Measurements from ENCODE around the gene TDRD1. TPM values are rescaled to one million over a fixed set of nuclear protein-coding genes. Genes with fewer than 3 reads are reported as not detected.

The TDRD1 gene
- total RNA-seq, 2 experiments from 2014 or later, result 0.47 to 0.79 TPM

DNA sequence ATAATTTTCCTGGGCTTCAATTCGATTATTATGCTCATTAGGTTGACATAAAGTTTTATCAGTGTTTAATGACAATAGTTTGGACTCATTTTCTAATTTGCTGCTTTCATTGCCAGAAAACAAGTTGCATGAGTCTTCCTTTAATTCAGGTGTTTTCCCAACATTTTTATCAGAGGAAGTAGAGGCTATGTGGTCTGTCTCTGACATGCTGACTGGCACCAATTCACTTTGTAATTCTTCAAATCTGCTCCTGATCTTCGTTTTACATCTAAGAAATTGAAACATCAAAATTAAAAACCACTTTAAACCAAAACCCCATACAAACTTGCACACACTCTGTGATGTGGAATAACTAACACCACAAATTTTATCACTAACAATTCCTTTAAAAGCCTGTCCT, 16.1 kb upstream of the TDRD1 start:
- Mint-ChIP-seq H3K4me1 (ENCODE audit: low read depth) (peaks cover 37% of the 10 kb centered on the region), H3K4me3 (no peak overlapping the region), H3K27me3 (ENCODE audit: low read depth) (no peaks in the 10 kb centered on the region), H3K36me3 (ENCODE audit: low read depth) (peaks cover 24% of the 10 kb centered on the region), H3K27ac (peak overlapping the region; percentile 37), H3K9me3 (no peaks in the 10 kb centered on the region)
- intact Hi-C loops (cut with micrococcal nuclease), result no loop called here
- CTCF ChIA-PET, result interaction anchor here (0.6 kb wide), 1 partner anchor 301 kb away, joined by 3 read pairs; no protein-coding TSS in a partner anchor
- no peak for DNase-seq

DNA sequence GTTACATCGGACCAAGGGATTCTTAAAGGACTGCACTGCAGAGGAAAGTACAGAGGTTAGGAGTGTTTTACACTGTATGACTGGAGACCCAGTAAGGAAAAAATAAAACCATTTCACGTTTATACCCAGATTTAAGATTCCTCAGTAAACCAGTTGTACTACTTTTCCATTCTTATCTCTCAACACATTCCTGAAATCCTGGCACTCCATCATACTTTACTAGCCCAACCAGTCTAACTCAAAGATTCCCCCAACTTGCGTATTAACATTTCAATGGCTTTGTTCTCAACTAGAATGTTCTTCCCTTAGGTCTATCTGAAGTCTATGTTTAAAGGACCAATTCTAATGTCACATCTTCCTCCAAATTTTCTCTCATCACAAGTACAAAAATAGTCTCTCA, 13.1 kb upstream of the TDRD1 start:
- intact Hi-C loops (cut with micrococcal nuclease), result no loop called here
- peaks cover 47% of the 10 kb centered on the region for H3K4me1 Mint-ChIP-seq (ENCODE audit: low read depth)
- CTCF ChIA-PET, result no interaction called here
- peaks cover 33% of the 10 kb centered on the region for H3K36me3 Mint-ChIP-seq (ENCODE audit: low read depth)
- DNase-seq, result no peak
- H3K9me3 Mint-ChIP-seq, result peaks cover 5% of the 10 kb centered on the region
- H3K27ac Mint-ChIP-seq, result no peak overlapping the region
- H3K4me3 Mint-ChIP-seq, result no peak overlapping the region
- no peaks in the 10 kb centered on the region for H3K27me3 Mint-ChIP-seq (ENCODE audit: low read depth)

DNA sequence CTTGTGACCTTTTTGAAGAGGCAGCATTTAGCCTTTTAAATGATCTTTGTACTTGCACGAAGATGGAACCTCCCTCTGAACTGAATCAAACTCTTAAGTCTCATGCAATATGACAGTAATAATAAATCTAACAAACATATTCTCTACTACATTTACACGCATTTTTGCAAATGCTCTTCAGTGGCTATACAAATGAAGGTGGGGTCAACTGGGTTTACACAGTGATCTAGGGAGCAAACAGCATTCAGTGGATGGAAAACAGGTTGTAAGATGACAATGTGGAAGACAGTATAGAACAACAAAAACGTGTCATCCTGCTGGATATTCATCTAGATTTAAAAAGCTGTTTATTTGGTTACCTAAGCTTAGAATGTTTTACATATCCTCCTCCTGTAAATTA, 12.7 kb upstream of the TDRD1 start:
- peaks cover 5% of the 10 kb centered on the region for H3K9me3 Mint-ChIP-seq

DNA sequence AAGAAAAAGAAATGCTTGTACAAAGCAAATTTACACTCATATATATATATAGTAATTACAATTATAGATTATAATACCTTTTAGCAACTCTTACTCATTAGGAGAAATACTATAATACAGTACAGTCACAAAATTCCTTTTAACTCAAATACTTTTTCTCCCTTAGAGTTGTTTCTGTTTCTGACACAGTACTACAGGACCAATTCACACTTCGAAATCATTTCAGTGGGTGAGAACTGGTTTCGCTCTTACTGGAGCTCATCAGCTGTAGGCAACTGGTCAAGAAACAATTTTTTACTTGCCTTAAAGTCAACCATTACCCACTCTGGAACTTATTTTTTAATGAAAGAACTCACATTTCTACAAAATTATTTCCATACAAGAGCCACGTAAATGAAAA, 11.2 kb upstream of the TDRD1 start:
- intact Hi-C loops (cut with micrococcal nuclease), result no loop called here
- Mint-ChIP-seq H3K9me3 (peaks cover 5% of the 10 kb centered on the region), H3K4me3 (no peak overlapping the region), H3K27ac (no peak overlapping the region), H3K4me1 (ENCODE audit: low read depth) (peaks cover 49% of the 10 kb centered on the region), H3K27me3 (ENCODE audit: low read depth) (no peaks in the 10 kb centered on the region), H3K36me3 (ENCODE audit: low read depth) (peaks cover 25% of the 10 kb centered on the region)
- CTCF ChIA-PET, result no interaction called here
- peak; percentile 11 for DNase-seq

More for the DNA sequence above, 12.7 kb upstream of the TDRD1 start:
- H3K27ac Mint-ChIP-seq, result no peak overlapping the region
- intact Hi-C loops (cut with micrococcal nuclease), result no loop called here
- peaks cover 49% of the 10 kb centered on the region for H3K4me1 Mint-ChIP-seq (ENCODE audit: low read depth)
- H3K4me3 Mint-ChIP-seq, result no peak overlapping the region
- CTCF ChIA-PET, result no interaction called here
- DNase-seq, result no peak
- H3K36me3 Mint-ChIP-seq (ENCODE audit: low read depth), result peaks cover 33% of the 10 kb centered on the region
- no peaks in the 10 kb centered on the region for H3K27me3 Mint-ChIP-seq (ENCODE audit: low read depth)

DNA sequence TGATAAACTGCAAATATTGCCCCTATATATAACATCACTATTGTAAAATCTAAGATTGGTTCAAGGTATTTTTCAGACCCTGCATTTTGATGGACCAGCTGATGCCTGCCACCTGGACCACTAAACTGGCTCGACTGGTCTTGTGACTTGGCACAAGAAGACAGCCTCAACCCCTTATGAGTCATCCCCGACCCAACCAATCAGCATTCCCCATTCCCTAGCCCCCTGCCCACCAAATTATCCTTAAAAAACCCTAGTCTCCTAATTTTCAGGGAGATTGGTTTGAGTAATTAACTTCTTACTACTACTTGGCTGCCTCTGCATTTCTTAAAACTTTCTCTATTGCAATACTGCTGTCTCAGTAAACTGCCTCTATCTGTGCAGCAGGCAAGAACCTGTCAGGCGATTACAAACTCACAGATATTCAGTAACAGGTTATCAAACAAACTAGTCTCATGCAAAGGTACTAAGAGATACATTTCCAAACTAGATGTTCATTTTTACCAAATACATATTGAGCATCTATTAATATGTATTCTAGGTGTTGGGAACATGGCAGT, 10.6 kb upstream of the TDRD1 start:
- H3K27me3 Mint-ChIP-seq (ENCODE audit: low read depth), result no peaks in the 10 kb centered on the region
- DNase-seq, result no peak
- CTCF ChIA-PET, result interaction anchor here (0.7 kb wide), 1 partner anchor 84 kb away, joined by 3 read pairs; no protein-coding TSS in a partner anchor
- H3K4me3 Mint-ChIP-seq, result no peak overlapping the region
- intact Hi-C loops (cut with micrococcal nuclease), result no loop called here
- H3K9me3 Mint-ChIP-seq, result peaks cover 5% of the 10 kb centered on the region
- H3K27ac Mint-ChIP-seq, result no peak overlapping the region
- peaks cover 43% of the 10 kb centered on the region for H3K4me1 Mint-ChIP-seq (ENCODE audit: low read depth)
- H3K36me3 Mint-ChIP-seq (ENCODE audit: low read depth), result peaks cover 19% of the 10 kb centered on the region

DNA sequence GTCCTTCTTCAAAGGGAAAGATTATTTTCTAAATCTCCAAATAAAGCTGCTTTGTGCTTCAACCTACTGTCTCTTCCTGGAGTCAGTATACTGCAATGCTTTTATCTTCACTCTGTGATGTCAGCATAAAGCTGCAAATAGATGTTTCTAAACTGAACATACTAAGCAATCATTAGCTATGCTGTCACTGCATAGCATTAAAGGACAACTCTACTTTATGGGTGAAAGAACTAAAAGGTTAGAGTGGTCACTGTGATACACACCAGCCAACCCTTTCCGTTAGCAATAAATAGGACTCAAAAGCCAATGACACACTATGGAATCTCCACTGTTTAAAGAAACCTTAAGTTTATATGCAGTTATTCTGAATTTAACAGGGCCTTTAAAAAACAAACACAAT, 6.9 kb upstream of the TDRD1 start:
- no peak for DNase-seq
- CTCF ChIA-PET, result interaction anchor here (0.8 to 1.7 kb wide), 2 partner anchors 132 to 286 kb away, joined by 3 to 4 read pairs; no protein-coding TSS in a partner anchor
- peak overlapping the region; percentile 98 for H3K4me3 Mint-ChIP-seq
- intact Hi-C loops (cut with micrococcal nuclease), result loop anchor here (2.0 to 5.0 kb wide), 2 partner anchors 211 to 325 kb away; no protein-coding TSS in a partner anchor
- H3K27ac Mint-ChIP-seq, result no peak overlapping the region
- no peaks in the 10 kb centered on the region for H3K27me3 Mint-ChIP-seq (ENCODE audit: low read depth)
- peaks cover 11% of the 10 kb centered on the region for H3K36me3 Mint-ChIP-seq (ENCODE audit: low read depth)
- H3K9me3 Mint-ChIP-seq, result peaks cover 5% of the 10 kb centered on the region
- peaks cover 37% of the 10 kb centered on the region for H3K4me1 Mint-ChIP-seq (ENCODE audit: low read depth)

DNA sequence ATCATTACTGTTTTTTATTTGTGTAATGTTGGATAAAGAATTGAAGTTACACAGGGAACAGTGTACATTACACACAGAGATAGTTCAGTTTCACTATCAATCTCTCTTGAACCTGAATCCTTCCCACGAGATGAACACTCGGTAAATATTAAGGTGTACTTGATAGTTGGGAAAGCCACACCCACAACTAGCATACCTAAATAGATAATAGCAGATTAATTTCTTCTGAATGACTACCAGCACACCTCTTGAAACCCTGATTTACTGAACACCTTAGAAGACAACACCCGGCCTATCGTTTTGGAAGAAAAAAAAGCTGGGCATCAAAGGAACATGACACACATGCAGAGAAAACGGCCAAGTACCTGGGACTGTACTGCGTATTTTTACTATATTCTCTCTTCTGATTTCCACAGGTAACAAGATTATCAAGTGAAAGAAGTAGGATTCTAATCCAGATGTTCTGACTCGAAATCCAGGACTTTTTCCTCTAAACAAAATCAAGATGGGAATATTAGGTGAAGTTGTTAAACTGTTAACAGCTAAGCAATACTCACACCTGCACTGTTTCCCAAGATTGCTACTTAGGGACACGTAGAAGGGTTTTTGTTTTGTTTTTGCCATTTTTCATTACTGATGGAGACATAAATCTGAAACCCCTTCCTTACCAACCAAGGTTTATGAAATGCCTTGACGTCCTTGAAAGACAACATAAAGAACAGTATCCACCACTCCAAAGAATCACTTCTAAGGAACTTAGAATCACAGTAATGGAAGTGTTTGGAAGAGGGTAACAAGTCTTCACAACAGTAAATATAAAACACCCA, 6.2 kb upstream of the TDRD1 start:
- DNase-seq, result peak; percentile 5
- Mint-ChIP-seq H3K36me3 (ENCODE audit: low read depth) (peaks cover 9% of the 10 kb centered on the region), H3K27me3 (ENCODE audit: low read depth) (no peaks in the 10 kb centered on the region), H3K9me3 (peaks cover 5% of the 10 kb centered on the region), H3K4me3 (peak overlapping the region; percentile 98), H3K4me1 (ENCODE audit: low read depth) (peaks cover 34% of the 10 kb centered on the region), H3K27ac (peak overlapping the region; percentile 93)
- intact Hi-C loops (cut with micrococcal nuclease), result loop anchor here (2.0 to 5.0 kb wide), 2 partner anchors 212 to 324 kb away; no protein-coding TSS in a partner anchor
- CTCF ChIA-PET, result interaction anchor here (1.7 kb wide), 1 partner anchor 131 kb away, joined by 4 read pairs; no protein-coding TSS in a partner anchor

DNA sequence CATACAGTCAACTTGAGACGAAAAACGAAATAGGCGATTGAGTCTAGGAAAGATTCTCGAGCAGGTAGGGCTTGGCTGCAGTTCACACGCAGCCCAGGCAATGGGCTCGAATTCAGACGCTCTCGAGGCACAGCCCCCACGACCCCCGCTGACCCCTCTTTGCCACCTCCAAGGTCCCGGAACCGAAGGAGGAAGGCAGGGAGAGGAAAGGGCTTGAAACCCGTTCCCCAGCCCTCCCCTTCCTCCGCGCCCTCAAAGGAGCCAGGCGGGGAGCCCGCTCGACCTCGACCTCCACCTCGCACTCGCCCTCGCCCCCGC, 5.6 kb upstream of the TDRD1 start:
- no peak for DNase-seq
- H3K27ac Mint-ChIP-seq, result peak overlapping the region; percentile 93
- no peaks in the 10 kb centered on the region for H3K27me3 Mint-ChIP-seq (ENCODE audit: low read depth)
- CTCF ChIA-PET, result no interaction called here
- H3K9me3 Mint-ChIP-seq, result peaks cover 2% of the 10 kb centered on the region
- intact Hi-C loops (cut with micrococcal nuclease), result loop anchor here (2.0 to 5.0 kb wide), 2 partner anchors 213 to 324 kb away; no protein-coding TSS in a partner anchor
- peak overlapping the region; percentile 98 for H3K4me3 Mint-ChIP-seq
- peaks cover 30% of the 10 kb centered on the region for H3K4me1 Mint-ChIP-seq (ENCODE audit: low read depth)
- H3K36me3 Mint-ChIP-seq (ENCODE audit: low read depth), result peaks cover 6% of the 10 kb centered on the region

DNA sequence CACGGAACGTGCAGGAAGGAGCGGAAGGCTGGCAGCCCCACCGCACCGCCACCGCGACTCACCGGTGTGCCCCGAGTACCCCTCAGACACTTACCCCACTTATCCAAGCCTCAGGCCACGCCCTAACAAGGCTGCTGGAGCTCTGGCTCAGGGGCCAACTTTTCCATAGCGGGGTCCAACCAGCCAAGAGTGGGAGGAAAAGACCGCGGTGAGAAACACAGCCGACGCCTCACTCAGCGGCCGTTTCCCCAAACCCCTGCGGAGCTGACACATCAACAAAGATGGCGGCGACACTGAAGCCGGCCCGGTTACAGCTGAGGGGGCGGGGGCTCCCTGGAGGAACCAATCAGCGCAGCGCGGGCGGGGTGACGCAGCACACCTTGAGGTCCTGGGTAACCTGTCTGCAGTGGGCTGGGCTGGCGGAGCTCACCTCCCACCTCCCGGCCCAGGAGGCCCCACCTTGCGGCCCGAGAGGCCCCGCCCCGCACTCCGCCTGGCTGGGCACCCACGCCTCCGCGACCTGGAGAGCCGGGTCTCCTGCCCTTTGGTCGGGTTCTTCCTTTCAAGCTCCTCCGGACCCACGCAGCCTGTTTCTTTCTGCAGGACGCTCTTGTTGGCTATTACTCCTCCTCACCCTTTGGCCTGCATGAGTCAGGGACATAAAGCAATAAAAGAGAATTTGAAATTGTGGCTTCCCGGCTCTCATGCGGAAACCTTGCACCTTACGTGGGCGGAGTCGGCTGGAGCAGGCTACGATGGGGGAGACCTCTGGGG, 5.0 kb upstream of the TDRD1 start, which contains the start of gene CCDC186:
TSS of gene CCDC186 (minus strand) at position 283 of the 774 bp plus-strand sequence. CDS start 10,935 bp downstream, outside the sequence.
- H3K27ac Mint-ChIP-seq, result peak within 1 kb of the TSS; percentile 93
- no peaks in the 10 kb centered on the region for H3K9me3 Mint-ChIP-seq
- peaks cover 2% of the 10 kb centered on the region for H3K36me3 Mint-ChIP-seq (ENCODE audit: low read depth)
- peak within 1 kb of the TSS; percentile 98 for H3K4me3 Mint-ChIP-seq
- no peaks in the 10 kb centered on the region for H3K27me3 Mint-ChIP-seq (ENCODE audit: low read depth)
- peak; percentile 99 for DNase-seq
- H3K4me1 Mint-ChIP-seq (ENCODE audit: low read depth), result peaks cover 27% of the 10 kb centered on the region
- CTCF ChIA-PET, result no interaction called here
- intact Hi-C loops (cut with micrococcal nuclease), result loop anchor here (1.0 to 5.0 kb wide), 10 partner anchors 65 to 764 kb away; partner anchors contain the start of genes DCLRE1A, FHIP2A, NHLRC2 and TRUB1

DNA sequence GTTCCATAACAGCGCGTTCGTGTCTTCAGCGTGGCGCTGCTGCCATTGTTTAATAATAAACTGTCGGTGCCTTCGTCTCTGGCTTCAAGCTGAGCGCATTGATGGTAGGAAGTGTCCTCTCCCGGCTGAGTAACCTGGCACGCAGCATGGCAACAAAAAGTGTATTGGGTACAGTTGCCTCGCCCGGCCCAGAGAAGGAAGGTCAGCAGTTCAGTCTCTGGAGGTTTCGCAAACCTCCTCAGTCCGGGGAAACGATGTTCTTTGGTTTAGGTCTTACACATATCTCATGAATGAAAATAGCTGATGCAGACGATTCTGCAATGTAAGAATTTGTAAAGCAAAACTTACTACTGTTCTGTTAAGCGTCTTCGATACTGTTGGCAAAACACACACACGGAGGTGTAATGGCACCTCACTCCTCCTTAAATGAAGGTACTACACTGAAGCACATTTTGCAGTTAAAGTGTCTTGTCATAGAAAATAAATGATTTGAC, 4.4 kb upstream of the TDRD1 start:
- CTCF ChIA-PET, result no interaction called here
- H3K4me1 Mint-ChIP-seq (ENCODE audit: low read depth), result peaks cover 27% of the 10 kb centered on the region

DNA sequence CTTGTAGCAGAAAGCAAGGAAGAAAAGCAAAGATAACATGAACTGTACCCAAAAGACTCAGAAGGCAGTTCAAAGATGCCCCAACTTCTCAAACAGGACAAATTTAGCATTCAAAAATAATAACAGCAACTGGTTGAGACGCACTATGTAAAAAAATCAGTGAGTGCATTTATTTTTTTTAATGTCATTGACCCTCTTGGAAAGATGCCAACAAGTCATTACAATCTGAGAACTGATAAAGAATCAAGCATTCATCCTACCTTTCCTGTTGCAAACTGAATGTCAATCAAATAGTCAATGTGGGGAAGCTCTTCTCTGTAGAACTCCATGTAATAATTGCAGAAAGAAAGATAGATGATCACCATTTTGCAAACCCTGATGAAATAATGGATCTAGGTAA, 3.5 kb upstream of the TDRD1 start:
- Mint-ChIP-seq H3K27me3 (ENCODE audit: low read depth) (no peaks in the 10 kb centered on the region), H3K4me3 (peak overlapping the region; percentile 41), H3K9me3 (no peaks in the 10 kb centered on the region)

More for the DNA sequence above, 4.4 kb upstream of the TDRD1 start:
- H3K9me3 Mint-ChIP-seq, result no peaks in the 10 kb centered on the region
- no peaks in the 10 kb centered on the region for H3K27me3 Mint-ChIP-seq (ENCODE audit: low read depth)
- DNase-seq, result no peak
- intact Hi-C loops (cut with micrococcal nuclease), result loop anchor here (1.0 to 5.0 kb wide), 9 partner anchors 64 to 764 kb away; partner anchors contain the start of genes DCLRE1A, FHIP2A, NHLRC2 and TRUB1
- peak overlapping the region; percentile 98 for H3K4me3 Mint-ChIP-seq
- peaks cover 2% of the 10 kb centered on the region for H3K36me3 Mint-ChIP-seq (ENCODE audit: low read depth)
- peak overlapping the region; percentile 81 for H3K27ac Mint-ChIP-seq

DNA sequence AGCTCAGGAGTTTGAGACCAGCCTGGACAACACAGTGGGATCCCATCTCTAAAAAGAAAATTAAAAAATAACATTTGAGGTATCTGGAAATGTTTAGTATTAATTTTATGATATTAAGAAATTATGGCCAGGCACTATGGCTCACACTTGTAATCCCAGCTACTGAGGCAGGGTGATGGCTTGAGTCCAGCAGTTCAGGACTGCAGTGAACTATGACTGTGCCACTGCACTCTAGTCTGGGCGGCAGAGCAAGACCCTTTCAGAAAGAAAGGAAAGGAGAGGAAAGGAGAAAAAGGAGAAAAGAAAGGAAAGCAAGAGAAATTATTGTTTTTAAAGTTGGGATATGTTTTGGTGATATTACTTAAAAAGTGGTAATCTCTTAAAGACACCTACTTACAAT, 2.6 kb upstream of the TDRD1 start:
- no peaks in the 10 kb centered on the region for H3K9me3 Mint-ChIP-seq
- H3K36me3 Mint-ChIP-seq (ENCODE audit: low read depth), result no peaks in the 10 kb centered on the region
- H3K4me3 Mint-ChIP-seq, result no peak overlapping the region
- CTCF ChIA-PET, result interaction anchor here (0.6 kb wide), 1 partner anchor 481 kb away, joined by 3 read pairs; no protein-coding TSS in a partner anchor
- H3K4me1 Mint-ChIP-seq (ENCODE audit: low read depth), result peaks cover 21% of the 10 kb centered on the region
- no peak overlapping the region for H3K27ac Mint-ChIP-seq
- no peak for DNase-seq
- no peaks in the 10 kb centered on the region for H3K27me3 Mint-ChIP-seq (ENCODE audit: low read depth)
- intact Hi-C loops (cut with micrococcal nuclease), result no loop called here

More for the DNA sequence above, 3.5 kb upstream of the TDRD1 start:
- Mint-ChIP-seq H3K36me3 (ENCODE audit: low read depth) (no peaks in the 10 kb centered on the region), H3K4me1 (ENCODE audit: low read depth) (peaks cover 24% of the 10 kb centered on the region), H3K27ac (no peak overlapping the region)
- no peak for DNase-seq
- intact Hi-C loops (cut with micrococcal nuclease), result loop anchor here (2.0 kb wide), 3 partner anchors 63 to 351 kb away; partner anchors contain the start of genes DCLRE1A, NHLRC2 and VWA2
- CTCF ChIA-PET, result no interaction called here

Data from activated naive CD4-positive, alpha-beta T cell treated with anti-CD3 and anti-CD28 coated beads for 36 hours (primary cell).